Lower leg skin (tissue), 4 donors: ENCODE results near the gene ADORA1. TPM values are rescaled to one million over a fixed set of nuclear protein-coding genes. Genes with fewer than 3 reads are reported as not detected.

Experiments used
- DNase-seq, 2 donors: peaks; one replicate each; pipeline ENCODE4 v3.0.0-alpha.2; 2019; ENCODE audit warnings: low spot score in 2 of 2
- H3K4me3 ChIP-seq: fragments of 200-600 bp; sonication (generic); 2 replicates; pipeline ENCODE4 v1.5.1; 2017; ENCODE audit warnings: mild to moderate bottlenecking, low read depth; ENCODE audit not compliant: poor library complexity, severe bottlenecking
- CTCF ChIP-seq, 3 donors: fragments of 450-650 bp; IDR thresholded peaks; one replicate each; pipeline ENCODE4 v1.5.1; 2016; ENCODE audit warnings: antibody characterized with exemption in 3 of 3, mild to moderate bottlenecking in 3 of 3, moderate library complexity in 2 of 3
- POLR2A ChIP-seq, 2 donors: fragments of 450-650 bp; IDR thresholded peaks; one replicate each; pipeline ENCODE4 v1.6.1; 2016 to 2017; ENCODE audit warnings: antibody characterized with exemption in 2 of 2, mild to moderate bottlenecking in 1 of 2, moderate library complexity in 1 of 2
- WGBS, 2 donors: methylation state at CpG; one replicate each; pipeline ENCODE4 v1.1.5; 2018; 5-methylcytosine and 5-hydroxymethylcytosine counted together
- intact Hi-C: fragments of 100-400 bp; cut with DNase I; formaldehyde crosslinking; loops from one replicate; pipeline ENCODE4 v1.15.0; 2023; ENCODE audit warnings: low total_unique reads
- total RNA-seq, 4 donors: library from RNA; depleted of rRNA; stranded (reverse); fragments of >200 nt; gene quantifications; one replicate each; pipeline ENCODE4 v1.1.0, GENCODE V29; 2016

ADORA1 gene
- 1 to 10 TPM; 1.8 to 7.7 (median 5.3) TPM for total RNA-seq

GRCh38 chr1:203127666-203128430 lies at the start of gene ADORA1:
Gene ADORA1, plus strand, starts transcription at chr1:203127726. Its CDS starts 1,116 bp downstream, at chr1:203128842.
- intact Hi-C loops = no loop called here
- no peak within 1 kb of the TSS for H3K4me3 ChIP-seq
- DNase-seq = peak in 1 of 2 donors; percentile 90
- TF ChIP-seq CTCF (IDR thresholded peaks at IDR 0.05) = no peak
- no peak for TF ChIP-seq POLR2A (IDR thresholded peaks at IDR 0.05)
- WGBS, 2 donors = 1 to 2% methylated on average over 27 to 41 of the region's 51 CpGs

GRCh38 chr1:203077956-203078355 lies 49.6 kb upstream of the ADORA1 start:
- TF ChIP-seq CTCF (IDR thresholded peaks at IDR 0.05) (no peak), POLR2A (IDR thresholded peaks at IDR 0.05) (no peak)
- intact Hi-C loops = no loop called here
- 93 to 100% methylated on average over 2 of the region's 2 CpGs for WGBS, 2 donors

GRCh38 chr1:203078478-203078877 lies 49.0 kb upstream of the ADORA1 start:
- intact Hi-C loops = no loop called here
- 86 to 87% methylated on average over 3 of the region's 3 CpGs for WGBS, 2 donors
- H3K4me3 ChIP-seq = no peak overlapping the region
- no peak for DNase-seq
- no peak for TF ChIP-seq CTCF (IDR thresholded peaks at IDR 0.05)
- TF ChIP-seq POLR2A (IDR thresholded peaks at IDR 0.05) = no peak

More at GRCh38 chr1:203077956-203078355, 49.6 kb upstream of the ADORA1 start:
- DNase-seq = no peak
- no peak overlapping the region for H3K4me3 ChIP-seq

- DNase-seq = peak in 1 of 2 donors; percentile 50
- intact Hi-C loops = no loop called here
- no peak overlapping the region for H3K4me3 ChIP-seq
- TF ChIP-seq POLR2A (IDR thresholded peaks at IDR 0.05) (no peak), CTCF (IDR thresholded peaks at IDR 0.05) (no peak)
- 95 to 96% methylated on average over 5 of the region's 5 CpGs for WGBS, 2 donors
These were observed 47.1 kb upstream of the ADORA1 start for GRCh38 chr1:203080456-203080855.

- TF ChIP-seq CTCF (IDR thresholded peaks at IDR 0.05) = no peak
- no peak for TF ChIP-seq POLR2A (IDR thresholded peaks at IDR 0.05)
- H3K4me3 ChIP-seq = no peak overlapping the region
- peak in 1 of 2 donors; percentile 67 for DNase-seq
- intact Hi-C loops = no loop called here
- 49 to 55% methylated on average over 9 of the region's 9 CpGs for WGBS, 2 donors
These were observed 45.9 kb upstream of the ADORA1 start for GRCh38 chr1:203081465-203082230.
